Right hindlimb (tissue), 1 donor: ENCODE measurements around the gene GTPBP4.
A peak's percentile ranks its signal among the peaks of the same experiment; 100 is the strongest.
"Not testable (repeated sequence)": the region's sequence is repeated elsewhere in the genome, so short reads cannot be mapped to it uniquely, and the experiment has no call there.

Experiments used
- DNase-seq: peaks from one replicate; pipeline ENCODE4 v3.0.0-alpha.2; 2018

The GTPBP4 gene

DNA sequence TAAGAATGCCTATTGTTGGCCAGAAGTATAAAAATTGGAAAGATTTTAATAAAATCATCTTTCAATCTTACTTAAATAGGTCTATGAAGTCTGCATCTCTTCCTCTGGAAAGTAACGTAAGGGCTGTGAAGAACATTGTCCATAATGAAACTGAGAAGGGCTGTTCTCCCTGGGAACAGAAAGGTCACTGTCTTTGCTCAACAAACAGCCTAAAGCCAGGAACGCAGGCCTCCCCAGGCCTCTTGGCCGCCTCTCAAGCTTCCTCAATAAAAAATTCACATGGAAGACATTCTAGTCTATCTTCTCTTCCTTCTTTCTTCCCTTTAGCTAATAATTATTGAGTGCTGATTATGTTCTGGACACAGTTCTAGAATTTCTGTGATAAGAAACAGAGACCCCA is 46.5 kb downstream of the GTPBP4 start:
- no peak for DNase-seq

DNA sequence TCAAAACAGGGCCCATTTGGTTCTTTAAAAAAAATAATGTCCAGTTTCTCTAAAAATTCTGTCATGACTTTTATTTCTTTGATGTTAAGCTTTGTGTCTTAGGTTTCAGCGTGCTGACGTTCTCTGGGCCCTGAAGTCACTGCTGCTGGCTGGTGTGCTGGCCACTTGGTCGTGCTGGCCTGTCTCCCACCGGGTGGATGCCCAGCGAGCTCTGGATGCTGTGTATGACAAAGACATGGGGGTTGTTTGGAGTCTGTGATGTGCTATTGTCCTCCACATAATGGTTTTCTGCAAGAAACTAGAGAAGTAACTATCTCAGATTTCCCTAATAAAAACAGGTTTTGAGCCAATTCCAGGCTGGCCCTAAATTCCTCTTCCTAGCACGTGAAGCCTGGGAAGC is 47.0 kb downstream of the GTPBP4 start:
- DNase-seq = no peak

- no peak for DNase-seq
These were observed 48.1 kb downstream of the GTPBP4 start for GRCh38 chr10:1036341-1036791.

- no peak for DNase-seq
These were observed 48.9 kb downstream of the GTPBP4 start for GRCh38 chr10:1037098-1037497.

GRCh38 chr10:1038769-1039168 is 50.5 kb downstream of the GTPBP4 start:
- DNase-seq = not testable (repeated sequence)

- no peak for DNase-seq
These were observed 51.9 kb downstream of the GTPBP4 start for GRCh38 chr10:1040133-1040532.

DNA sequence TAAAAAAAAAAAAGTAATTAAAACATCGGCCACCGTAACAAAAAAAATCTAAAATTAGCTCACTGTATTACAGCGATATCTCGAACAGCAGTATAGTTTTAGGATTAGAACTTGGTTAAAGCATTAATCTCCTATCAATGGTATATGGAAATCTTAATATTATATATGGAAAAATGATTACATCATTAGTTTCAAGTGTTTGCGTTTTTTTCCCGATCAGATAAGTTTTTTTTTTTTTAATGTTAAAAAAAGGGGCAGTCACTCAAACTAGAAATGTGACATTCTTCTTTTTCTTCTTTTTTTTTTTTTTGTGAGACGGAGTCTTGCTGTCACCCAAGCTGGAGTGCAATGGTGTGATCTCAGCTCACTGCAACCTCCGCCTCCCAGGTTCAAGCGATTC is 53.3 kb downstream of the GTPBP4 start:
- DNase-seq = no peak

GRCh38 chr10:1043532-1043995 is 55.3 kb downstream of the GTPBP4 start:
- no peak for DNase-seq

DNA sequence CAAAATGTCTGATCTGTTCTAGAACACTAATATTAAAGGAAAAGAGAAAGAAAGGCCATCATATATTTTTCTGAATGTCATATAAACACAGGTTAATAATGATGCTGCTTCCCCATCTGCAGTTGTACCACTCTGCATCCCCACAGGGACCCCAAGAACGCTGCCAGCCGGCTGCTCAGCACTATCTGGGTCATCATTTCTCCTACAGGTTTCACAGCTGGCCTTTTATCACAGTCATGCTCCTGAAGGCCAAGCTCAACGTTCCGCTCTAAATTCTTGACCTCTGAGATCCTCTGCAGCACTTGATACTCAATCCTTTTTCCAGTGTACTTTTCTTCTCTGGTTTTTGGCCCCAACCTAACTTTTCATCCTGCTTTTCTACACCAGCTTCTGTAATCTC is 55.9 kb downstream of the GTPBP4 start:
- no peak for DNase-seq

DNA sequence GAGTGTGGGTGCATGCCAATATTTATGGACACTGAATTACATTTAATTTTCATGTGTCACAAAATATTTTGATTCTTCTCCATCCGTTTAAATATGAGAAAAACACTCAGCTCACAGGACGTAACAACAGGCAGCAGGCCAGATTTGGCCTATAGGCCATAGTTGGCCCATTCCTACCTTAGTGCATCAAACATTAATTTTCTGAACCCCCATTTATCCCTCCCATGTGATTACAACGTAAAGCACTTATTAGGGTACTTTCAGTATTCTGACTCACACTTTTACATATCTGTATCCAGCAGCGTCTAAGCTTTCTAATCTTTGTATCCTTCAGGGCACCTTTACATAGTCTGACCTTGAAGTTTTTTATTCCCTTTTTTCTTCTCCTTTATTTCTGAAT is 56.7 kb downstream of the GTPBP4 start:
- DNase-seq = no peak

DNA sequence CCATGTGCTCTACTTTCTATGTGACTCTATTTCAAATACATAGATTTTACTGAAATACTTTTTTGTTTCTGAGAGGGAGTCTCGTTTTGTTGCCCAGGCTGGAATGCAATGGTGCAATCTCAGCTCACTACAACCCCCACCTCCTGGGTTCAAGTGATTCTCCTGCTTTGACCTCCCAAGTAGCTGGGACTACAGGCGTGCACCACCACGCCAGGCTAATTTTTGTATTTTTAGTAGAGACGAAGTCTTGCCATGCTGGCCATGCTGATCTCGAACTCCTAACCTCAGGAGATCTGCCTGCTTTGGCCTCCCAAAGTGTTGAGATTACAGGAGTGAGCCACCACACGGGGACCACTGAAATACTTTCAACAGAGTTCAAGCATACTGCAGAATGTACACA is 57.2 kb downstream of the GTPBP4 start:
- no peak for DNase-seq

DNA sequence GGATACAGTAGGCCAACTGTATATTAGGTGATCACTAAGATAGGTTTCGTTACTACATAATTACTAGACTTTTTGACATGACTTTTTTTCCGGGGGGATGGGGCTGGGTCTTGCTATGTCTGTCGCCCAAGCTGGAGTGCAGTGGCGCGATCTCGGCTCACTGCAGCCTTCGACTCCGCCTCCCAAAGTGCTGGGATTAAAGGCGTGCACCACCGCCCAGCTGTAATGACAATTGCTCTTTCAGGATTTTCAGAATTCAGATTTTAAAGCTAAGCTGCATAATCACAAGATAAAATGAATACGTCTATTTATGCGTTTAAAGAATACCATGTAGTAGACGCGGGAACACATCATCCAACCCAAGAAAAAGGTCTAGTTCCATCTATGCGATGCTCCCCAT is 59.7 kb downstream of the GTPBP4 start:
- DNase-seq = no peak

DNA sequence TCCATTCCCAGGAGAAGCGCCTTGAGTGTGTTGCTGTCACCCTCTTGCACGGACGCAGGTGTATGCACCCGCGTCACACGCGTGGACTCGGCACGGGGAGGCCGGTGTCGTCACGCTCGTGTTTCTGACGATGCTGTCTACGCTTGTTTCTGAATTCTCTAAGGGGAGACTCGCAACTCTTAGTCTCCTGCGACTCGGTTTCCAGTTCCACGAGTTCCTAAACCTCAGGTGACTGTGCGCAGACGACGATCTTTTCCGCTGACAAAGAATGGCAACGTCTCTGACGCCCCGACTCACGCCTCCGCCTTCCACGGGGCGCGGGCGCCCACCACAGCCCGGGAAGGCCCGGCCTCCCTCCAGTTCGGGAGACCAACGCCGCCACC is 60.1 kb downstream of the GTPBP4 start:
- no peak for DNase-seq

- peak; percentile 99 for DNase-seq
These were observed 60.6 kb downstream of the GTPBP4 start, which contains the start of gene IDI1 for GRCh38 chr10:1048732-1049424. IDI1 (minus strand) TSS chr10:1049119; CDS start chr10:1049003, 116 bp downstream.

GRCh38 chr10:1049425-1049958 is 61.3 kb downstream of the GTPBP4 start:
- no peak for DNase-seq

DNA sequence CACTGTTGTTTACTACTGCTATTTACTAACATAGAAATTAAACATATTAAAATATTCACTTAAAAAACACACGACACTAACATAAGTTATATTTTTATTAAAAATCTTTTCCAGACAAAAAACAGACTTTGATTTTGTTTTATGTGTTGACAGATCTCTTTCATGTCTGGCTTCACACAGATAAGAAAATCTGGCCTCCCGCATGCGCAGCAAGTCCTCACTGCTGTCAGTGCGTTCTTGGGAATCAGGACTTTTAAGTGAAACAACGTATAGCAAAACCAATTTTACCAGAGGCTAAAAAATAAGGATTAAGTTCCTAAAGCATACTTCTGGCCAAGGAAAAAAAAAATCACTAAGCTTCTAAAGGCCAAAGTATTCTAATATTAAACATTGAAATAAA is 61.9 kb downstream of the GTPBP4 start:
- DNase-seq = no peak

- no peak for DNase-seq
These were observed 62.3 kb downstream of the GTPBP4 start for GRCh38 chr10:1050554-1050953.

DNA sequence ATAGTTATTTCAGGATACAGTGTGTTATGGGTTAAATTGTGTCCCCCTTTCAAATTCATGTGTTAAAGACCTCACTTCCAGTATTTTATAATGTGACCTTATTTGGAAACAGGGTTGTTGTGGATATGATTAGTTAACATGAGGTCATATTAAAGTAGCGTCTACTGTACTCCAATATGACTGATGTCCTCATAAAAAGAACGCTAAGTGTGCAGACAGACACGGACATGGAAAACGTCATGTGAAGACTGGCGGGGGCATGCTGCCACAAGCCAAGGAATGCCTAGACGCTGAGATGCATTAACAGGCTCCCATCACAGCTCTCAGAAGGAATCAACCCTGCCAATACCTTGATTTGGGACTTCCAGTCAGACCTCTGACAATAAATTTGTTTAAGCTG is 66.5 kb downstream of the GTPBP4 start:
- DNase-seq = no peak

GRCh38 chr10:1056326-1057105 is 68.3 kb downstream of the GTPBP4 start, which contains the start of gene WDR37:
WDR37 (plus strand) TSS chr10:1056385; CDS start chr10:1072156, 15,771 bp downstream.
- peak; percentile 91 for DNase-seq

DNA sequence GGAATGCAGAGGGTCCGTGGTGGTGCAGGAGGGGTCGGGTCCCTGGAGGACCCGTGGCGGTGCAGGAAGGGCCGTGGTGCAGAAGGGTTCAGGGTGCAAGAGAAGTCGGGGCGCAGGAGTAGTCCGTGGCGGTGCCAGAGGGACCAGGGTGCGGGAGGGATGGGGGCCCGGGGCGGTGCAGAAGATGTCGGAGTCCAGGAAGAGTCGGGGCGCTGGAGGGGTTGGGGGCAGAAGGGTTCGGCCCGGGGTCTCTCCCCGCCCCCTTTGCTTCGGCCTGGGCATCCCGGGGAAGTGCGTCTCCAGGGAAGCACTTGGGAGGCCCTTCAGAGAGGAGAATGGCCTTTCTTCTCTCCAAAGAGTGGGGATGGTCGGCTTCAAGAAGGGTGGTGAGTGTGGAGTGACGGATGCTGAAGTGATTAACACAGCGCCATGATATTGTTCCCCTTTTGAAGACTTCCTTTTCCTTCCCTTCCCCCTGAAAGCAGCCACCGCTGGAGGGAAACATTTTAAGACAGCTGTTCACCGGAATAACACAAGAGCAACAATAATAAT is 68.9 kb downstream of the GTPBP4 start:
- no peak for DNase-seq

GRCh38 chr10:1058017-1058416 is 69.8 kb downstream of the GTPBP4 start:
- DNase-seq = no peak

DNA sequence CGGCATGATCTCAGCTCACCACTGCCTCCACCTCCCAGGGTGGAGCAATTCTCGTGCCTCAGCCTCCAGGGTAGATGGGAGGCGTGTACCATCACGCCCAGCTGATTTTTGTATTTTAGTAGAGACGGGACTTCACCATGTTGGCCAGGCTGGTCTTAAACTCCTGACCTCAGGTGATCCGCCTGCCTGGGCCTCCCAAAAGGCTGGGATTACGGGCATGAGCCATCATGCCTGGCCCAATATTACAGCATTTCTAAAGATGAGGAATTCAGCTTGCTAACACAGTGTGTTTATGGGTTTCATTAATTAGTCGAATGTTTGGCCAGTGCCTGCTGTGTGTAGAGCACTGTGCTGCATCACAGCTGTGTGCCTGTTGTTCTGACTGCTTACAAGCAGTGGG is 71.7 kb downstream of the GTPBP4 start:
- DNase-seq = no peak

GRCh38 chr10:1061930-1062774 is 73.9 kb downstream of the GTPBP4 start:
- DNase-seq = no peak
